ENCODE data around the gene ERI3. TPM values are rescaled to one million over a fixed set of nuclear protein-coding genes. Genes with fewer than 3 reads are reported as not detected.

Gene ERI3
- total RNA-seq, 1 experiment from 2014 or later = 74.2 TPM

- DNase-seq (ENCODE audit: low read depth, low spot score) (no peak), ATAC-seq (no peak)
- Histone ChIP-seq H2AFZ (ENCODE audit: low read depth, low read length, poor library complexity, severe bottlenecking) (no peak overlapping the region), H3K36me3 (ENCODE audit: control insufficient read depth in 1 of 2, insufficient read depth in 2 of 2, low read length in 2 of 2) (no peaks in the 10 kb centered on the region), H3K27me3 (ENCODE audit: insufficient read depth, low read length) (no peaks in the 10 kb centered on the region), H3K4me1 (ENCODE audit: control insufficient read depth in 1 of 2, insufficient read depth in 2 of 2, low read length in 2 of 2) (no peaks in the 10 kb centered on the region), H3K4me3 (replicated peaks in 1 of 2; ENCODE audit: low read depth in 1 of 2, low read length in 2 of 2) (no peak overlapping the region), H3K9ac (ENCODE audit: low read length) (no peak overlapping the region), H3K79me2 (ENCODE audit: insufficient read depth, low read length) (no peaks in the 10 kb centered on the region), H3K9me3 (ENCODE audit: control insufficient read depth in 1 of 2, insufficient read depth in 1 of 2, low read depth in 1 of 2, low read length in 2 of 2) (no peaks in the 10 kb centered on the region), H4K20me1 (ENCODE audit: insufficient read depth) (no peaks in the 10 kb centered on the region), H3K9me2 (ENCODE audit: insufficient read depth) (no peaks in the 10 kb centered on the region), H3K27ac (ENCODE audit: low read depth, low read length) (no peak overlapping the region), H3K4me2 (ENCODE audit: low read length) (no peak overlapping the region)
- CTCF ChIA-PET = no interaction called here
- POLR2A ChIA-PET = no interaction called here
- BruUV-seq (replicated peaks) = no TSS peak
- RAD21 ChIA-PET (ENCODE audit: low non-redundant PET in 1 of 2, low total read pairs in 2 of 2, uncharacterized antibody in 2 of 2, unreplicated experiment in 2 of 2) = no interaction called here
- TF ChIP-seq POLR2AphosphoS5 (IDR thresholded peaks at IDR 0.05; ENCODE audit: low read depth, low read length) = no peak
- TF ChIP-seq EZH2phosphoT487 (IDR thresholded peaks at IDR 0.05; ENCODE audit: borderline replicate concordance) = no peak
- intact Hi-C loops (cut with micrococcal nuclease) = no loop called here
Measured at GRCh38 chr1:44262816-44263567, 92.1 kb downstream of the ERI3 start.

GRCh38 chr1:44262414-44262813 lies 92.6 kb downstream of the ERI3 start:
- no peak for DNase-seq (ENCODE audit: low read depth, low spot score)
- no peak overlapping the region for H2AFZ ChIP-seq (ENCODE audit: low read depth, low read length, poor library complexity, severe bottlenecking)
- H3K4me3 ChIP-seq (replicated peaks in 1 of 2; ENCODE audit: low read depth in 1 of 2, low read length in 2 of 2) = no peak overlapping the region
- POLR2A ChIA-PET = no interaction called here
- no peaks in the 10 kb centered on the region for H3K79me2 ChIP-seq (ENCODE audit: insufficient read depth, low read length)
- ATAC-seq = no peak
- RAD21 ChIA-PET (ENCODE audit: low non-redundant PET in 1 of 2, low total read pairs in 2 of 2, uncharacterized antibody in 2 of 2, unreplicated experiment in 2 of 2) = no interaction called here
- TF ChIP-seq RAD21 (IDR thresholded peaks at IDR 0.05; ENCODE audit: low read depth) = no peak
- TF ChIP-seq ZFX (IDR thresholded peaks at IDR 0.05) = no peak
- TF ChIP-seq SRF (IDR thresholded peaks at IDR 0.05; ENCODE audit: low read depth) = no peak
- TF ChIP-seq CTCF (IDR thresholded peaks at IDR 0.05 in 2 of 3, conservative IDR thresholded peaks at IDR 0.05 in 1 of 3; ENCODE audit: borderline replicate concordance in 1 of 3, insufficient read depth in 1 of 3, low read depth in 2 of 3, low read length in 2 of 3) = no peak
- no TSS peak for BruUV-seq (replicated peaks)
- intact Hi-C loops (cut with micrococcal nuclease) = no loop called here
- no peak overlapping the region for H3K4me2 ChIP-seq (ENCODE audit: low read length)
- no peaks in the 10 kb centered on the region for H3K9me2 ChIP-seq (ENCODE audit: insufficient read depth)
- H3K27me3 ChIP-seq (ENCODE audit: insufficient read depth, low read length) = no peaks in the 10 kb centered on the region
- no peak overlapping the region for H3K9ac ChIP-seq (ENCODE audit: low read length)
- no peaks in the 10 kb centered on the region for H3K36me3 ChIP-seq (ENCODE audit: control insufficient read depth in 1 of 2, insufficient read depth in 2 of 2, low read length in 2 of 2)
- no peaks in the 10 kb centered on the region for H4K20me1 ChIP-seq (ENCODE audit: insufficient read depth)
- no peaks in the 10 kb centered on the region for H3K9me3 ChIP-seq (ENCODE audit: control insufficient read depth in 1 of 2, insufficient read depth in 1 of 2, low read depth in 1 of 2, low read length in 2 of 2)
- CTCF ChIA-PET = no interaction called here
- no peaks in the 10 kb centered on the region for H3K4me1 ChIP-seq (ENCODE audit: control insufficient read depth in 1 of 2, insufficient read depth in 2 of 2, low read length in 2 of 2)
- no peak overlapping the region for H3K27ac ChIP-seq (ENCODE audit: low read depth, low read length)

All from HCT116 (cell line).